ENCODE measurements around the gene USP34.
A peak's percentile ranks its signal among the peaks of the same experiment; 100 is the strongest.

USP34 gene

DNA sequence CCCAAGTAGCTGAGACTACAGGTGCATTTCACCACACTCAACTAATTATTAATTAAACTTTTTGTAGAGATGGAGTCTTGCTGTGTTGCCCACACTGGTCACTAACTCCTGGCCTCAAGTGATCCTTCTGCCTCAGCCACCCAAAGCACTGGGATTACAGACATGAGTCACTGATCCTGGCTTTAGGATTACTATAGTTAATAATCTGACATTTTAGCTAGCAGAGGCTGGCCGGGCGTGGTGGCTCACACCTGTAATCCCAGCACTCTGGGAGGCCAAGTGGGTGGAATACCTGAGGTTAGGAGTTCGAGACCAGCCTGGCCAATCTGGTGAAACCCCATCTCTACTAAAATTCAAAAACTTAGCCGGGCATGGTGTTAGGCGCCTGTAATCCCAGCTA is 39.5 kb downstream of the USP34 start:
- Histone ChIP-seq H3K27ac (no peak overlapping the region), H3K4me2 (ENCODE audit: low read length) (no peak overlapping the region), H2AFZ (no peak overlapping the region), H3K27me3 (ENCODE audit: control insufficient read depth, insufficient read depth, low read length) (no peaks in the 10 kb centered on the region), H3K4me3 (ENCODE audit: low read depth, low read length) (no peak overlapping the region), H3K9ac (no peak overlapping the region), H3K4me1 (no peaks in the 10 kb centered on the region), H3K36me3 (ENCODE audit: control insufficient read depth, insufficient read depth, low read length) (no peaks in the 10 kb centered on the region), H3K9me3 (ENCODE audit: control insufficient read depth, low read length) (no peaks in the 10 kb centered on the region), H3K79me2 (peaks cover 72% of the 10 kb centered on the region)
- TF ChIP-seq, protein P1, sequence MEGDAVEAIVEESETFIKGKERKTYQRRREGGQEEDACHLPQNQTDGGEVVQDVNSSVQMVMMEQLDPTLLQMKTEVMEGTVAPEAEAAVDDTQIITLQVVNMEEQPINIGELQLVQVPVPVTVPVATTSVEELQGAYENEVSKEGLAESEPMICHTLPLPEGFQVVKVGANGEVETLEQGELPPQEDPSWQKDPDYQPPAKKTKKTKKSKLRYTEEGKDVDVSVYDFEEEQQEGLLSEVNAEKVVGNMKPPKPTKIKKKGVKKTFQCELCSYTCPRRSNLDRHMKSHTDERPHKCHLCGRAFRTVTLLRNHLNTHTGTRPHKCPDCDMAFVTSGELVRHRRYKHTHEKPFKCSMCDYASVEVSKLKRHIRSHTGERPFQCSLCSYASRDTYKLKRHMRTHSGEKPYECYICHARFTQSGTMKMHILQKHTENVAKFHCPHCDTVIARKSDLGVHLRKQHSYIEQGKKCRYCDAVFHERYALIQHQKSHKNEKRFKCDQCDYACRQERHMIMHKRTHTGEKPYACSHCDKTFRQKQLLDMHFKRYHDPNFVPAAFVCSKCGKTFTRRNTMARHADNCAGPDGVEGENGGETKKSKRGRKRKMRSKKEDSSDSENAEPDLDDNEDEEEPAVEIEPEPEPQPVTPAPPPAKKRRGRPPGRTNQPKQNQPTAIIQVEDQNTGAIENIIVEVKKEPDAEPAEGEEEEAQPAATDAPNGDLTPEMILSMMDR (IDR thresholded peaks at IDR 0.05): no peak

- TF ChIP-seq, protein P1 (IDR thresholded peaks at IDR 0.05): peak; percentile 34
- H3K9ac ChIP-seq: no peak overlapping the region
- no peak overlapping the region for H3K27ac ChIP-seq
- H3K79me2 ChIP-seq: peaks cover 58% of the 10 kb centered on the region
- H3K36me3 ChIP-seq (ENCODE audit: control insufficient read depth, insufficient read depth, low read length): no peaks in the 10 kb centered on the region
- H3K4me2 ChIP-seq (ENCODE audit: low read length): no peak overlapping the region
- H3K4me3 ChIP-seq (ENCODE audit: low read depth, low read length): no peak overlapping the region
- no peak overlapping the region for H2AFZ ChIP-seq
- H3K27me3 ChIP-seq (ENCODE audit: control insufficient read depth, insufficient read depth, low read length): no peaks in the 10 kb centered on the region
- peaks cover 6% of the 10 kb centered on the region for H3K4me1 ChIP-seq
- no peaks in the 10 kb centered on the region for H3K9me3 ChIP-seq (ENCODE audit: control insufficient read depth, low read length)
Measured at GRCh38 chr2:61426267-61426897, 44.5 kb downstream of the USP34 start.

GRCh38 chr2:61425605-61426155 is 45.2 kb downstream of the USP34 start:
- Histone ChIP-seq H3K9ac (no peak overlapping the region), H3K27ac (no peak overlapping the region), H3K27me3 (ENCODE audit: control insufficient read depth, insufficient read depth, low read length) (no peaks in the 10 kb centered on the region), H3K4me3 (ENCODE audit: low read depth, low read length) (no peak overlapping the region), H2AFZ (no peak overlapping the region), H3K36me3 (ENCODE audit: control insufficient read depth, insufficient read depth, low read length) (no peaks in the 10 kb centered on the region), H3K4me1 (peaks cover 10% of the 10 kb centered on the region), H3K9me3 (ENCODE audit: control insufficient read depth, low read length) (no peaks in the 10 kb centered on the region), H3K4me2 (ENCODE audit: low read length) (no peak overlapping the region), H3K79me2 (peaks cover 53% of the 10 kb centered on the region)
- TF ChIP-seq, protein P1 (IDR thresholded peaks at IDR 0.05): no peak

GRCh38 chr2:61423714-61424113 is 47.2 kb downstream of the USP34 start:
- peaks cover 46% of the 10 kb centered on the region for H3K79me2 ChIP-seq
- H3K36me3 ChIP-seq (ENCODE audit: control insufficient read depth, insufficient read depth, low read length): no peaks in the 10 kb centered on the region
- no peaks in the 10 kb centered on the region for H3K9me3 ChIP-seq (ENCODE audit: control insufficient read depth, low read length)
- H3K4me2 ChIP-seq (ENCODE audit: low read length): no peak overlapping the region
- no peak overlapping the region for H3K4me3 ChIP-seq (ENCODE audit: low read depth, low read length)
- peaks cover 10% of the 10 kb centered on the region for H3K4me1 ChIP-seq
- TF ChIP-seq, protein P1 (IDR thresholded peaks at IDR 0.05): no peak
- H3K27ac ChIP-seq: no peak overlapping the region
- no peak overlapping the region for H3K9ac ChIP-seq
- H2AFZ ChIP-seq: no peak overlapping the region
- H3K27me3 ChIP-seq (ENCODE audit: control insufficient read depth, insufficient read depth, low read length): no peaks in the 10 kb centered on the region

DNA sequence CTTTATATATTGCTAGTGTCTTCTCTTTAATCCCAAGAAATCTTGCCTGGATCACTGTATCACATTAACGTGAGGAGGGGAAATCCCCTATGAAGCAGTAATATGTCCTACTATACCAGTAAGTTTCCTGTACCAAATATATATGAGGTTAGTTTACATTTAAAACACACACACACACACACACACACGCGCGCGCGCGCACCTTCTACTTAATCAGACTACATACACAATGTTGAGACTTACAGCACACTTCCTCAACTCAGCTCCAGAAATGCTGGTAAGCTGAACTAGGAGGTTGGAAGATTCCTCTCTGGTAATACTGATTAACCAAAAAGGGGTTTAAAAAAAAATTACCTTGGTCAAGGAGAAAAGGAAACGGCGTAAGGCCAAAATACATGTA is 49.3 kb downstream of the USP34 start:
- Histone ChIP-seq H2AFZ (no peak overlapping the region), H3K4me2 (ENCODE audit: low read length) (no peak overlapping the region), H3K9ac (no peak overlapping the region), H3K27ac (no peak overlapping the region), H3K79me2 (peaks cover 41% of the 10 kb centered on the region), H3K4me3 (ENCODE audit: low read depth, low read length) (no peak overlapping the region), H3K27me3 (ENCODE audit: control insufficient read depth, insufficient read depth, low read length) (no peaks in the 10 kb centered on the region), H3K36me3 (ENCODE audit: control insufficient read depth, insufficient read depth, low read length) (no peaks in the 10 kb centered on the region), H3K9me3 (ENCODE audit: control insufficient read depth, low read length) (no peaks in the 10 kb centered on the region), H3K4me1 (peaks cover 10% of the 10 kb centered on the region)
- TF ChIP-seq, protein P1 (IDR thresholded peaks at IDR 0.05): no peak

Data from parathyroid adenoma (tissue), 2 donors.